NCI-H524 treated with DMSO at 0.1 percent for 48 hours (cell line): Measurements from ENCODE around the gene PARM1.

ENCODE experiments used
- DNase-seq: peaks from one replicate; lab custom pipeline; 2025; lab: John Stamatoyannopoulos, UW

Gene PARM1

GRCh38 chr4:74932832-74933561, at the start of gene PARM1:
PARM1 (plus strand) TSS chr4:74933116; CDS start chr4:74933328, 212 bp downstream.
- DNase-seq, result peak; percentile 13

GRCh38 chr4:74884266-74884665, 48.6 kb upstream of the PARM1 start:
- DNase-seq, result no peak

- no peak for DNase-seq
Observed at GRCh38 chr4:74886484-74886883, 46.4 kb upstream of the PARM1 start.

- DNase-seq, result no peak
Observed at GRCh38 chr4:74890341-74890740, 42.6 kb upstream of the PARM1 start.

- DNase-seq, result no peak
Observed at GRCh38 chr4:74891037-74891436, 41.9 kb upstream of the PARM1 start.

GRCh38 chr4:74893171-74893570, 39.7 kb upstream of the PARM1 start:
- DNase-seq, result no peak

- DNase-seq, result no peak
Observed at GRCh38 chr4:74896595-74896994, 36.3 kb upstream of the PARM1 start.

- no peak for DNase-seq
Observed at GRCh38 chr4:74897386-74897785, 35.5 kb upstream of the PARM1 start.

- DNase-seq, result no peak
Observed at GRCh38 chr4:74900862-74901261, 32.1 kb upstream of the PARM1 start.

- DNase-seq, result no peak
Observed at GRCh38 chr4:74904509-74905065, 28.3 kb upstream of the PARM1 start.

- DNase-seq, result no peak
Observed at GRCh38 chr4:74906771-74907170, 26.1 kb upstream of the PARM1 start.

GRCh38 chr4:74919783-74920182, 13.1 kb upstream of the PARM1 start:
- DNase-seq, result no peak

GRCh38 chr4:74920704-74921103, 12.2 kb upstream of the PARM1 start:
- no peak for DNase-seq

- no peak for DNase-seq
Observed at GRCh38 chr4:74921490-74921889, 11.4 kb upstream of the PARM1 start.

GRCh38 chr4:74926007-74926406, 6.9 kb upstream of the PARM1 start:
- no peak for DNase-seq

- DNase-seq, result no peak
Observed at GRCh38 chr4:74930162-74930561, 2.8 kb upstream of the PARM1 start.

- DNase-seq, result no peak
Observed at GRCh38 chr4:74931376-74931775, 1.5 kb upstream of the PARM1 start.

- no peak for DNase-seq
Observed at GRCh38 chr4:74932010-74932409, 906 bp upstream of the PARM1 start.

- no peak for DNase-seq
Observed at GRCh38 chr4:74933562-74934015, 673 bp downstream of the PARM1 start.

GRCh38 chr4:74934016-74934831, 1.3 kb downstream of the PARM1 start:
- DNase-seq, result no peak

GRCh38 chr4:74934888-74935287, 2.0 kb downstream of the PARM1 start:
- peak; percentile 31 for DNase-seq

GRCh38 chr4:74941123-74941522, 8.2 kb downstream of the PARM1 start:
- no peak for DNase-seq
